Gastroesophageal sphincter (tissue), 3 donors: ENCODE data around the gene DPEP2NB.

Experiments used
- CTCF ChIP-seq, 4 experiments: fragments of 200-600 bp in 2 of 4; fragments of 450-650 bp in 2 of 4; sonication (generic) in 1 of 4; IDR thresholded peaks; one replicate each; pipeline ENCODE4 v1.5.1; 2017 to 2019; ENCODE audit warnings: antibody characterized with exemption in 4 of 4, mild to moderate bottlenecking in 2 of 4, moderate library complexity in 2 of 4
- POLR2A ChIP-seq, 2 donors: fragments of 450-650 bp; IDR thresholded peaks; one replicate each; pipeline ENCODE4 v1.6.1; 2017; ENCODE audit warnings: antibody characterized with exemption in 2 of 2, mild to moderate bottlenecking in 2 of 2, moderate library complexity in 1 of 2
- POLR2AphosphoS5 ChIP-seq: sonication (generic); formaldehyde crosslinking; IDR thresholded peaks from one replicate; pipeline ENCODE4 v1.6.1; 2017; ENCODE audit warnings: antibody characterized with exemption

- TF ChIP-seq CTCF (IDR thresholded peaks at IDR 0.05) (peak in 3 of 4 experiments; percentile 96 to 99 (median 98)), POLR2A (IDR thresholded peaks at IDR 0.05) (peak in 1 of 2 donors; percentile 24), POLR2AphosphoS5 (no peak)
Observed at GRCh38 chr16:67993207-67994039, 22.3 kb downstream of the DPEP2NB start.
